Measurements from ENCODE around the gene MRPL24. TPM values are rescaled to one million over a fixed set of nuclear protein-coding genes. Genes with fewer than 3 reads are reported as not detected.

The MRPL24 gene
- total and polyA plus RNA-seq, 2 of the 13 experiments (the other 11 are each of a cell fraction or from before 2014, with no cell fraction given) = 38.1 to 42.9 TPM

GRCh38 chr1:156689035-156689952 is 51.6 kb downstream of the MRPL24 start (continued):
- TF ChIP-seq ZNF710 (CRISPR knock-in tag; IDR thresholded peaks at IDR 0.05; ENCODE audit: borderline replicate concordance) = no peak
- no peak for TF ChIP-seq FOXK2 (IDR thresholded peaks at IDR 0.05)
- no peak for TF ChIP-seq AFF4 (CRISPR knock-in tag; IDR thresholded peaks at IDR 0.05)
- TF ChIP-seq JUN (CRISPR knock-in tag; IDR thresholded peaks at IDR 0.05) = no peak
- TF ChIP-seq IKZF5 (CRISPR knock-in tag; IDR thresholded peaks at IDR 0.05) = no peak
- peak; percentile 56; the same call in 1 of the 2 replicates for TF ChIP-seq HNF1B (CRISPR knock-in tag; IDR thresholded peaks at IDR 0.05)
- TF ChIP-seq ZFYVE20 (CRISPR knock-in tag; IDR thresholded peaks at IDR 0.05; ENCODE audit: borderline replicate concordance, low read depth) = no peak
- TF ChIP-seq BHLHE40 (IDR thresholded peaks at IDR 0.05; ENCODE audit: low read length) = no peak
- TF ChIP-seq KDM5B (CRISPR knock-in tag; IDR thresholded peaks at IDR 0.05; ENCODE audit: borderline replicate concordance) = no peak
- no peak for TF ChIP-seq ZNF430 (CRISPR knock-in tag; IDR thresholded peaks at IDR 0.05)
- TF ChIP-seq FOXA3 (CRISPR knock-in tag; IDR thresholded peaks at IDR 0.05) = no peak
- TF ChIP-seq UBTF (CRISPR knock-in tag; IDR thresholded peaks at IDR 0.05) = 0 out of 2 replicates have a peak, but pooled peaks have one; percentile 48
- TF ChIP-seq ZNF629 (CRISPR knock-in tag; conservative IDR thresholded peaks at IDR 0.05) = no peak
- TF ChIP-seq ZKSCAN5 (CRISPR knock-in tag; IDR thresholded peaks at IDR 0.05) = 0 out of 2 replicates have a peak, but pooled peaks have one; percentile 53
- TF ChIP-seq U2AF2 (IDR thresholded peaks at IDR 0.05; ENCODE audit: low read depth, low read length) = no peak
- no peak for TF ChIP-seq ZNF256 (CRISPR knock-in tag; conservative IDR thresholded peaks at IDR 0.05)

Measured in HepG2 (cell line).